Stimulated activated CD8-positive, alpha-beta memory T cell treated with anti-CD3 and anti-CD28 coated beads, Interleukin-15, amount 100 ng/mL, for 24 hours (primary cell): Measurements from ENCODE around the gene CUEDC2.

Experiments
- DNase-seq: peaks from one replicate; pipeline ENCODE4 v3.0.0-alpha.2; 2020; ENCODE audit warnings: low read depth

CUEDC2 gene

DNA sequence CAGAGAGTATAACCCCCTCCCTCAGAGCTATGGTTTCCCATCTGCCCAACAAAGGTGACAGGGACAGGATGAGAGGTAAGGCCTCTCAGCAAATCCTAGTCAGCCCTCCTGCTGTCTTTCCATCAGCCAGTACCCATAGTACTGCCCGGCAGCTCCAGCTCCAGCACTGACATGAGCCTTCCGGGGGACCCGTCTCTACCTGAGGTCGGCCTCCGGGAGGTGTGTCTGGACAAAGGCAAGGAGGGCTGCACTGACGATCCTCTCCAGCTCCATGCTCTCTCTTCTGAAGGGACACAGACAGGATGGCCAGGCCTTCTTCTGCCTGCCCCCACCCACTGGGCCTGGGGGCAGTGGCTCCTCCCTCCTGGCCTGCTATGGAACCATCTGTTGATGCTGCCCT is 7.5 kb downstream of the CUEDC2 start:
- no peak for DNase-seq

DNA sequence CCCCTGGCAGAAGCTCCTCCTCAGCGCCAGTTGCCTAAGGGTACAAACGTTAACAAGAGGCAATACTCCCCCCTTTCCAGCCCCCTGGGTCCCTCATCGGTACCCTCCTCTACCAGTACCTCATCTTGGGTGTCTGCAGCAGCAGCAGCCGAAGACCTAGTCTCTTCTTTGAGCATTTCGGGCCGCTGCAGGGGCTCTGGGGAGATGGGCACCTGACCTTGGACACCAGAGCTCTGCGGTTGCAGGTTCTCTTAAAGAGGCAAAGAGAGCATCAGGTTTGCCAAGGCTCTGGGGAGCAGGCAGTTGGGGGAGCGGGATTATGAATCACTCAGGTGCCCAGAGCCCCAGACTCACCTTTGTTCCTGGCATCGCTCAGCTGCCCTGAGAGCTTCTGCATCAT is 8.2 kb downstream of the CUEDC2 start:
- DNase-seq: no peak

DNA sequence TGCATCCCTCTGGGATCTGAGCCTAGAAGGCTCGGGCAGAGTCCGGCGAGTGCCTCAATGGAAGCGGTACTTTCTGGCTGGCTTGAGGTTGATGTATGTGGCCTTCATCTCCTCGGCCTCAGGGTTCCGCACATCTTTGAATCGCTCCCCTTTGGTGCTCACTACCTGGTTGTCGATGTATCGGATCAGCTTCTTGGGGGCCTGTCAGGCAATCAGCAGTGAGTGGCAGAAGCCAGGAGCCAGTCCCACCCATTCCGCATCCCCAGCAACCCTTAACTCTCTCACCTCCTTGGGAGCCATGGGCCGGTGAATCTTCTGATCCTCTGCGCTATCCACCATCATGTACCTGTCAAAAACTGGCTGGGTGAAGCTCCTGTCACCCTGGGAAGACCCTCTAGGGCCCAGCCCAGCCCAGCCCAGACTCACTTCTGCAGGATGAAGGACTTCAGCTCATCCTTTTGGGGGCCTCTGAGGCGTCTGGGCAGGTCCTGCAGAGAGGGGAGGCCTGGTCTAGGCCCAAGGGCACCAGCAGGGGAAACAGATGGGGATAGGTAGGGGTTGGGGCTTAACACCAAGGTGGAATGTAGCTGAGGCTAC is 8.9 kb downstream of the CUEDC2 start:
- no peak for DNase-seq

DNA sequence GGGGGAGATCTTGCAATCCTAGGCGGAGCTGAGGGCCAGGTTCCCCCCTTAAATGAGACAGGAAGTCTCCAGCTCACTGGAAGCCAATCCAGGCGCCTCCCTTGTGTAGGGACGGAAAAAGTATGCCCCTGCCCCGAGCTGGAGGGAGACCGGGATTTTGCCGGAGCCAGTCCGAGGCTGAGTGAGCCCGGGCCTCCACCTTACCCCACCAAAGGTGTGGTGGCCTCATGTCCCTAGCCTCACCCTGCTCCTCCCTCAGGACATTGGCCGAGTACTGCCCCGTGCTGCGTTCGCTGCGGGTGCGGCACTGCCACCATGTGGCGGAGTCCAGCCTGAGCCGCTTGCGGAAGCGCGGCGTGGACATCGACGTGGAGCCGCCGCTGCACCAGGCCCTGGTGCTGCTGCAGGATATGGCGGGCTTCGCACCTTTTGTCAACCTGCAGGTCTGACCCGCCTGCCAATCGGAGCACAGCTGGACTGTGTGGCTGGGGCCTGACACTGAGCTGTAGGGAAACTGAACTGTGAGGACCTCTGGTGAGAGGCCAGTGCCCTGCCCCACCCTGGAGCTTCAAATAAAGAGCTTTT is 9.7 kb downstream of the CUEDC2 start:
- DNase-seq: no peak

DNA sequence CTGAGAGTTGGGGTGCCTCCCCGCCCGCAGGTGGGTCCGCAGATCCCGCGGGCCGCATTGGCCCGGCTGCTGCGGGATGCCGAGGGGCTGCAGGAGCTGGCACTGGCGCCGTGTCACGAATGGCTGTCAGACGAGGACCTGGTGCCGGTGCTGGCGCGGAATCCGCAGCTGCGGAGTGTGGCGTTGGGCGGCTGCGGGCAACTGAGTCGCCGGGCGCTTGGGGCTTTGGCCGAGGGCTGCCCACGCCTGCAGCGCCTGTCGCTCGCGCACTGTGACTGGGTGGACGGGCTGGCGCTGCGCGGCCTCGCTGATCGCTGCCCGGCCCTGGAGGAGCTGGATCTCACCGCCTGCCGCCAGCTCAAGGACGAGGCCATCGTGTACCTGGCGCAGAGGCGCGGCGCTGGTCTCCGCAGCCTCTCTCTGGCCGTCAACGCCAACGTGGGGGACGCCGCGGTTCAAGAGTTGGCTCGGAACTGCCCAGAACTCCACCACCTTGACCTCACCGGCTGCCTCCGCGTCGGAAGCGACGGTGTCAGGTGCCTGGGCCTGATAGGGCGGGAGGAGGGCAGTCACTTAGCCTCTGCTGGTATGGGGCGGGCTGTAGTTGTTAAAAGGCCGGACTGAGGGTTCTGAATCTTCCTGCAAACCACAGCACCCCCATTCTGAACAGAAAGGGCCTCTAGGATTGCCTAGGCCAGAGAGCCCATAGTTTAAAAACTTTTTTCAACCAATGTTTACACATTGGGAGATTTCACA is 10.4 kb downstream of the CUEDC2 start:
- no peak for DNase-seq

DNA sequence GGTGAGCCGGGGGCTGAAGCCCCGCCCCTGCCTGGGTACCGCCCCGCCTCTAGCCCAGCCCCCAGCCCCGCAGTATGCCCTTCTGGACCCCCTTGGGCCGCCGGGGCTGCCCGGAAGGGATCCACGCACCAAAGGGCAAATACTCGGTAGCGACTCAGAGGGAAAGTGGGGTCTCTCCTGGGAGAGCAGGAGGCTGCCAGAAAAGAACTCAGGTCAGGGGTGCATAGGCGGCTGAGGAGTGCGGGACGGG is 10.9 kb downstream of the CUEDC2 start:
- DNase-seq: no peak

DNA sequence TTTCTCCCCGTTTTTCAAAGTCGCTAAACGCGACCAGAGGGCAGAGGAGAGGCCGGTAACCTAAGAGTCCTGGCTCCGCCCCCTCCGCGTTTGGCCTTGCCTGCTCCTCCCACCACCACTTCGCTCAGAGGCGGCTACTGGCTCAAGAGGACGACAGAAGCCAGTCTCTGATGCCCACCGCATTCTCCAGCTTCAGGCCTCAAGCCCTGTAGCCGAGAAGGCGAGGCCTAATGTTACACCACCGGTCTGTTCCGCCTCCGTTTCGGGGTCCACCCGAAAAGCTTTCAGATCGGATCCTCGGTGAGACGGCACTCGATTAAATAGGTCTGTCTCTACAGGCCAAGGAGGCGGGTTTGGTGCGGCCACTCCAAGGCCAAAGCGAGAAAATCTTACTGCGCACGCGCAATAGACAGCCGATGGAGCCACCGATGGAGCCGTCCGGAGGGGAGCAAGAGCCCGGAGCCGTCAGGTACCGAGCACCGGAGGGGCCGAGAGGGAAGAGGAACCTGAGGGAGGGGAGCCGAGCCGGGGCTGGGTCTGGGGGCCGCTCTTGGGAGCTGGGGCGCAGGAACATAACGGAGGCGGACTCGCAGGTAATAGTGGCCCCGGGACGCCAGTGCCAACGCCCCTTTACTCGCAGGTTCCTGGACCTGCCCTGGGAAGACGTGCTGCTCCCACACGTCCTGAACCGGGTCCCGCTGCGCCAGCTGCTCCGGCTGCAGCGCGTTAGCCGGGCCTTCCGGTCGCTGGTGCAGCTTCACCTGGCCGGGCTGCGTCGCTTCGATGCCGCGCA is 11.5 kb downstream of the CUEDC2 start, which contains the start of gene FBXL15:
TSS of gene FBXL15 (plus strand) at position 123 of the 793 bp plus-strand sequence. CDS start at position 417, 294 bp downstream.
- DNase-seq: peak; percentile 92

DNA sequence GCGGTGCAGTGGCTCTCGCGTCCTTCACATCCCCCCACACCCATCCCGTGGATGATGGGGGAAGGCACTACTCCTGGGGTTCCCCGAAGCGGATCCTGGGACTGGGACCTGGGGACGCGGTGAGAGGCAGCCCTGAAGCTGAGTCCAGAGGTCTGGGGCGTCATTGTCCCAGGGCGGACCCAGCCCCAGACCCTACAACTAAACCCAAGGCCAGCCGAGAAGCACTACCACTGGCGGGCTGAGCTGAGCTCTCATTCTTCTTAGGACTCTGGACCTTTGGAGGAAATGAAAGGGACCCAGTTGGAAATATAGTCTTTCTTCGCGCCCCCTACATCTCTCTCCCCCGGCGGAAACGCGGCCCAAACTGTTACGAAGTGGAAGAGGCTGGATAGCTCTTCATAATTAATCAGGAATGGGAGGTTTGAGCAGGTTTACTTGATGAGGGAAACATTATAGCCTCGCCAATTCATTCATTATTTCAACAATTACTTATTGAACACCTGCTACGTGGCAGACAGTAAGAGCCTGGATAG is 12.1 kb downstream of the CUEDC2 start:
- DNase-seq: no peak

DNA sequence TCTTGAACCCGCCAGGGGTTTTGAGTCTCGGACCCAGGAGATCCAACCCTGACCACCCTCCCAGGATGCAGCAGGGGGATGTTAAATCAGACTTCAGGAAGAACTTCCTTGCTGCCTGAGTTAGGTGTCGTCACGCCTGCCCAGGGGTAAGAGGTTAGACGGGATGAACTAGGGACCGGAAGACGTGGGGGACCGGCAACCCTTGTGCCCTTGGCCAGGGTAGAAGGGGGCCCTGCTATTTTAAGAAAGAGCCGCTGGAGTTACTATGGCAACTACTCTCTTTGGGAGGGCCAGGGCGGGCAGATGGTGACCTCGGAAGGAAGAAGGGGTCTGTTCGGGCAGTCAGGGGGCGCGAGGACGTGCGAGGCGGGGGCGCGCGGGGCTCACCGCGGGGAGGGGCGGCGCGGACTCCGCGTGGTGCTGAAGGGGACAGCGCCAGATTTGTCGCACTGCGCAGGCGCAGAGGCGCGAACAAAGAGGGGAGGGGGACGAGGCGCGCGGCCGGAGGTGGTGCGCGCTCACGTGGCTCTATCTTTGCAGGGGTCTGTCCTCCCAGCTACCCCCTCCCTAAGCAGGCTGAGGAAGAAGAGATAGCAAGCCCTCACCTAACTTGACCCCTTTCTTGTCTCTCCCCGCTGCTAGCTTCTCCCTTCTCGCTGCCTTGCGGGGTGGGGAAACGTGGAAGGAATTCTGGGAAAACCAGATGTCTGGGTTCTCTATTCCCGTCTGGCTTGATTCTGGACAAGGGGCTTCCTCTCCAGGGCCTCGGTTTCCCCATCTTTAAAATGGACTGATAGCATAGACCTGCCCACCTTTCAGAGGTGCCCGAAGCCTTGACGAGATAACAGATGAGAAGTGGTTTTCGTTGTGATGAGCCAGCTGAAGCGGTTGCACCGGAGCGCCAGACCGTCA is 12.8 kb downstream of the CUEDC2 start:
- no peak for DNase-seq

DNA sequence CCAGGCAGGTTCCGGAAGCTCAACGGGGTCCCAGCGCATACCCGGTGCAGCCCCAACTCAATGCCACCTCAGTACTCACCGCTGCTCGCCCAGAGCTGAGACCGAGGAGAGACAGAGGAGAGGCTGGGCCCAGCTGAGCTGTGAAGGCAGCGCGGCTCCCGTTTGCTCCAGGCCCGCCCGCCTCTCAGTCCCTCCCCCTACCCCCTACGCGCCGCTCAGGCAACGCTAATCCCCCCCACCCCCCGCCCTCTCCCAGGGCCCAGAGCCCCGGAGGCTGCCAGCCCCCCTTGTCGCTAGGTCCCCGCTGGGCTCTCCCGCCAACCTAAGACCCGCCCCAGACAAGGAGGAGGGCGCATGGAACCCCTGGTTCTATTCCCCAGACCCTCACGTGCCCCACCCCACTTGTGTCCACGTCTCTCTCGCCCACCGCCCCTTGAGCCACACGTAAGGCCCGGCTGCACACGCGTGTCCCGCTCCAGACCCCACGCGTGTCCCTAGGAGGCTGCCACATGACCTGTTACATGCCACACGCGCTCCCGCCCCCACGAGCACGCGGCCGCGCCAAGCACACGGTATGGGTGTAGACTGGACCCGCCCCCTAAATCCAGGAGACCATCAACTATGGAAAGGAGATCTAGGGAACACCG is 13.6 kb downstream of the CUEDC2 start, which contains the start of gene PSD:
TSS of gene PSD (minus strand) at position 164 of the 647 bp plus-strand sequence. CDS start 1,747 bp downstream, outside the sequence.
- no peak for DNase-seq

DNA sequence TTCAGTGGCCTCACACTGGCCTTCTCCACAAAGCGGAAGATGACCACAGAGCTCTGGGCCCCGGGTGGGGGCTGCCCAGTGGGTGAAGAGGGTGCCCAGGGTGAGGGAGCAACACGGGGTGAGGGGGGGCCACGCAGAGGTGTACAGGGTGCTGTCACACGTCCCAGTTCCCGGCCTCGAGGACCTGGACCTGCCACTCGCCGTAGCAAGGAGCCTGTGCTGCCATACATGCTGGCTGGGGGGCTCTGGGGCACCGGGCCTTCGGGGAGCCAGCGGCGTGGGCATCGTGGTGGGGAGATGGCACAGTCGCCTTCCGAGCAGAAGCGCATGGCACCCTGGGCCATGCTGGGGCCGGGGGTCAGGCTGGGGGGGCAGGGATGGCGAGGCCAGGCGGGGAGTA is 15.7 kb downstream of the CUEDC2 start:
- DNase-seq: no peak

DNA sequence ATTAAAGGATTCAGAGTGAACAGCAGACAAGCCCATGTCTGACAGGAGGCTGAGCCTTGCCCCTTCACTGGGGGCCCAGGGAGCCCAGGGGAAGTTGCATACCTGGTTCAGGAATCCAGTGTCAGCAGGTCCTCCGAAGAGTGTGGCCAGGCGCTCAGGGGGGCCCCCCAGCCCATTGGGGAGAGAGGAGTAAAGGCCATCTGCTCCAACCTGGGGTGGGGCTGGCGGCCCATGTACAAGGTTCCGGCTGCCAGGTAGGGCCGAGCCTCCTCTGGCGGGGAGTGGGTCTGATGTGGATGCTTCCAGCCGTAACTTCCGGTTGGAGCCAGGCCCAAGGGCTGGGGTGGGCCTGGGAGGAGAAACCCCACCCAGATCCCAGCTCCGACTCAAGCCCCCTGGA is 16.1 kb downstream of the CUEDC2 start:
- DNase-seq: no peak

DNA sequence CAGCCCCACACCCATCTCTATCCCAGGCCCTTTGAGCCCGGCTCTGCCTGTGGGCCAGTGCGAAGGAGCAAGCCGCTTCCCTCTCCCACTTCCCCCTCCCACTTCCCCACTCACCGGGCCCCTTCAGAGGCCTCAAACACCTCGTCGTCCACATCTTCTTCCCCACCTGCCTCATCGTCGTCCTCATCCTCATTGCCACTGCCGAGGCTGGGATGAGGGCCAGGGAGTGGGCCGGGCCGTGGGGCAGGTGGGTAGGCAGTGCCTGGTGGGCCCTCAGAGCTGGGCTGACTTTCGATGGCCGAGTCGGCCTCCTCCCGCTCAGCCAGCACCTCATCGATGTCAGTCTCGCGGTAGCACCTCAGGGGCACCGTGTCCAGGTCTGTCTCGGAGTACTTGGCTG is 17.6 kb downstream of the CUEDC2 start:
- no peak for DNase-seq

DNA sequence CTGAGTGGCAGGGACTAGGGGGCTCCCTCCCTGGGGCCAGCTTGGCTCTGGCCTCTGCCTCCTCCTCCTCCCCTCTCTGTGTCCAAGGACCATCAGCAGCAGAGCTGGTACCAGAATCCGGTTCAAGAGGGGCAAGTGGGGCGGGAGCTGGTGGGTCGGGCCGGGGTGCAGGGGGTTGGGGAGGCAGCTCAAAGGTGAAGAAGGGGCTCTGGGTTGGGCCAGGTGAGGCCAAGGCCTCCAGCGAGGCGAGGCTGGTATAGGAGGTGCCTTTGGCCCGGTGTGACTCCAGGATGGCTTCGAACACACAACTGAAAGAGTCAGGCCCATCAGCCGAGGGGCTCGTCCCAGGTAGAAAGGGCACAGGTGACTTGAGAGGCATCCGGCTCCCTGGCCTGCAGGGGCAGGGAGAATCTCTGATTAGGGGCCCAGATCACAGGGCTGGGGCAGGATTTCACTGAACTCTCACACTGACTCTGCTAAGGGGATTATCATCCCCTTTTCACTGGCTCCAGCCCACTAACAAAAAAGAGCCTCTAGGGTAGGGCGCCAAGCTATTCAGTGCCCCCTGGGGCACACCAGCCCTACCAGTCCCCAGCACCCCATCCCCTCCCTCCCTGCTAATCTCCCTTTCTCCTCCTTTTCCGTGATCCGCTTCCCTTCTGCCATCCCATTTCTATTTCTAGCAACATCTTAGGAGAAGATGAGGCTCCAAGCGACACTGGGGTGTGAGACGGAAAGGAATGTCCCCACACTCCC is 18.4 kb downstream of the CUEDC2 start:
- no peak for DNase-seq

DNA sequence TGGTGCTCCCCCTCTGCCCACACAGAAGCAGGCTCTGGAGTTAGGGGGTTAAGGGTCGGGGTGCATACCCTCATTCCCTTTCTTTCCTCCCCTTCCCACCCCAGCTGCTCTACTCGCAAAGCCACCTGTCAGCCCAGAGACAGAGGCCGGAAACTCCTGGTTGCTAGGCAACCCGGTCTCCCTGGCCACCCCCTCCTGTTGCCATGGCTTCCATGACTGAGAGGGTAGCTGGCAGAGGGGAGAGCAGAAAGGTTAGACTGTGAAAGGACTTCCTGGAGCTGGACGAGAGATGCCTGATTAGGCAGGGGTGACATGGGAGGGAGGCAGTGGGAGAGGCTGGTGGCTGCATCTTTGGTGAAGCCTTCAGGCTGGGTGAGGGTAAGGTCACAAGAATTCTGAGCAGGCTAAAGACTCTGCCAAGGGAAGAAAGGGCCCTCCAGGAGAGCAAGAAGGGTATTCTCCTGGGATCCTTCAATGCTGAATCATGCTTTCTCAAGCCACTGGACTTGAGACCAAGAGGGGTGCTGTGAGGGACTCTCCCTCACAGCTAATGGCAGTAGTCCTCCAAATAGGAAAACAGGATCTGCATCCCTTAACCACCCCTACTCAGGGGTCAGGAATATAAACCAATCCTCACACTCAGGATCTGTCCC is 19.2 kb downstream of the CUEDC2 start:
- no peak for DNase-seq

DNA sequence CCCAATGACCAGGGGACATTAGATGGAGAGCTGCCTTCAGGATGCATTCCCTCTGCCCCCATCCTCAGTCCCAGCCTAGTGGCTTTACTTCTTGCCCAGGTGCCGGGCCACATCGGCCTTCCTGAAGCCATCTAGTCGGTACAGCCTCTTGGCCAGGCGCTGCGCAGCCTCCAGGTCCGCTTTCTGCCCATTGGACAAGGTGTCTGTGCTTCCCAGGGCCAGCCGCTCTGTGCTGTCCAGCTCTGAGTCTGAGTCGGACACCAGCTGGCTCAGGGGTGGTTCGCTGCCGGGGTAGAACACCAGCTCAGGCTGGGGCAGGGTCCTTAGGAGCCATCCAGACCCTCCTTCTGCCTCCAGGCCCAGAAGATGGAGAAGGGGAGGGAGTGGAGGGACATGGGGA is 20.1 kb downstream of the CUEDC2 start:
- no peak for DNase-seq

DNA sequence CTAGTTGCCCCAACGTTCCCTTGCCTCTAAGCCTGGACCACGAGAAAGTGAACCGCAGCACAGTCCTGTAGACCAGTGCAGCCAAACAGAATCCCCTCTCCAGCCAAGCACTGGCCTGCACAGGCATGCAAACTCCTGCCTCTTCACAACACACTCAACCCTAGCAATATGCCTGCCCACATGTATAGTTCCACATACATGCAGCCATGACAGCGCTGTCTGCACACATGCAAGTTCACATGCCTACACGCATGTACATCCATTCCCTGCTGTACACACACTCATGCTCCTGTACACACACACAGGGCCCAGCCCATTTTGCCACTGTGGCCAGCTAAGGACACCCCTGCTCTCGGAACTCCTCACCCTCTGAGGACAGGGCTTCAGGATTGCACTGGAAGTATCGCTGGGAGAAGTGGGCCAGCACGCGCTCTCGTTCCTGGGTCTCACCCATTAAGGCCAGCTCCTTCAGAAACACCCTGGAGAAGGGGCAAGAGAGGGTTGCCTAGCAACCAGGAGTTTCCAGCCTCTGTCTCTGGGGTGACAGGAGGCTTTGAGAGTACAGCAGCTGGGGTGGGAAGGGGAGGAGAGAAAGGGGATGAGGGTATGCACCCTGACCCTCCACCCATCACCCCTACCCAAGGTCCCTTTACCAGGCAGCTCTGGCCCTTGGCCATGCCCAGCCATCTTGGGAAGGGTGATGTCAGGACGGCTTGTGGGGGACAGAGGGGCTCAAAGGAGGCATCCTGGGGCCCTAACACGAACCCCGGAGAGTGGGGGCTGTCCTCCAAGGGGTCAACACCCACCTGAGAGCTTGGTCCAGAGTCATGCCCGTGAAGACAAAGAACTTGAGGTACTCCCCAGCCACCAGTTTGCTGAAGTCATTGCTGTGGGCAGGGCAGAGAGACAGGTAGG is 20.8 kb downstream of the CUEDC2 start:
- no peak for DNase-seq

DNA sequence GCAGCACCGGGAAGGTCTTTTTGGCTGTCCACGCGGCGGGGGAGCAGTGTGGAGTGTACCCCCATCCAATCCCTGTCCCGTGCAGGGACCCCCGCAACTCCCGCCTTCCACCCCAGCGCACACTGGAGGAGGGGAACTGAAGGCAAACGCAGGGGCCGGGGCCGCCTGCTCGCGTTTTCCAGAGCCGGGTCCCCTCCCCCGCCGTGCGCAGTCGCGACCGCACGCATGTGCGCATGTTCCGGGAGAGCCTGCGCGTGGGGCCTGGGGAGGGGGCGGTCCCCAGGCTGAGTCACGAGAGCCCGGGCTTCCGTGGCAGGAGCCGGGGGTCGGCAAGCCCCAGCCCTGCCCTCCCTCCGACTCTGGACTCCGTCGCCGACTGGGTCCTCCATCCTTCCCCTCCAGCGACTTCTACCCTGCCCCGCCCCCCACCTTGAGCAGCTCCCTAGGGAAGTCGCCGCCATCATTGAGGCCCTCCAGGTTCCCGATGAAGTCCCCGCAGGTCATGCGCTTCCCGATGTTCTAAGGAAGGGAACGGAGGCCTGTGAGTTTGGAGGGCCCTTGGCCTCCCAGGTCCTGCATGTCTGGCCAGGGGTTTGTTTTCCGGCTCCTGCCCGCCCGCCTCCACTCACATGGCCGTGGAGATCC is 21.8 kb downstream of the CUEDC2 start:
- no peak for DNase-seq
